ENCODE measurements around the gene TCOF1. TPM values are rescaled to one million over a fixed set of nuclear protein-coding genes. Genes with fewer than 3 reads are reported as not detected.

Gene TCOF1
- total RNA-seq, 1 donor from 2014 or later, result 44.3 TPM

DNA sequence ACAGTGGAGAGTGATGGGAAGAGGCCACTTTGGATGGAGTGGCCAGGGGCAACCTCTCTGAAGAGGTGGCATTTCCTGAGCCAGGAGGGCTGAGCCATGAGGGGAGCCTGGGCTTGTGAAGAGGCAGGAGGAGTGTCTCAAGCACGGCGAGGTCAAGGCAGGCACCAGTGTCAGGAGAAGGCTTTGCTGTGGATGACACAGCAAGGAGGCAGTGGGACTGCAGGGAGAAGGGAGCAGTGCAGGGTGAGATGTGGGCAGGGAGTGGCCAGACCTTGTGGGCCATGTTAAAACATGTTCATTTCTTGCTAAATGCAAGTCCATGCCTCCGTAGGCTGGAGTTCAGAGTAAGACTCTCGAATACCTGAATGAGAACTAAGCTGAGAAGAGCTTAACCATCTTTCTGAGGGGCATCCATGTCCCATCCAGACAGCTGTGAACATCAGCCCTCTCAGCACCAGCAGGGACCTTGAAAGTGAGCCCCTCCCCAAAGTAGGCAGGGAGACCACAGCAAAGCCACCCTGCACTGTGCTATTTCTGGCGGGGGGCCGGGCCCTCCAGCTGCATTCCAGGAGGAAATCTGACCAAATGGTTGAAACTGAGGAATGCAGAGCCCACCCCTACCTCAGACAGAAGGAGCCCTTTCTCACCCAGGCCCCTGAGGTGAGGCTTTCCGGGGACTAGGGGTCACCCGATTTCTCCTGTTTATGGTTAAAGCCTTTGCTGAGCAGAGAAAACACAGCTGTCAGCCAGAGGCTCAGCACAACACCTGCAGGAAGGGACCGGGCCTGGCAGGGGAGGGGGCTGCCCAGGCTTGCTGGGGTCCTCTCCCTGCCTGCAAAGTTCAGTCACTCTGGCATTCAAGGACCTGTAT is 38.6 kb upstream of the TCOF1 start:
- DNase-seq (ENCODE audit: low read depth), result no peak
- H3K4me3 ChIP-seq (ENCODE audit: low read depth, low read length), result no peak overlapping the region
- TF ChIP-seq CTCF (conservative IDR thresholded peaks at IDR 0.05; ENCODE audit: low read depth, low read length), result no peak

DNA sequence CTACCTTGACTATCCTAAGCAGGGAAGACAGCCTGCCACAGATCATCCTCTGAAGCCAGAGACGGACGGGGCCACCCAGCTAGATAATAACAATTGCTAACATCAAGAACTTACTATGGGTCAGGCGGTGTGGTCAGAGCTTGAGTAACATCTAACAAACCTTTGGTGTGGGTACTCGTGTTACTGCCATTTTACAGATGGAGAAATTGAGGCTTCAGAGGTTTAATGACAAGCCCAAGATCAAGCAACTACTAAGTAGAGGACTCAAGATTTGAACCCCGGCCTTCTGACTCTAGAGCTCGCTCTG is 38.1 kb upstream of the TCOF1 start:
- TF ChIP-seq CTCF (conservative IDR thresholded peaks at IDR 0.05; ENCODE audit: low read depth, low read length), result no peak
- no peak for DNase-seq (ENCODE audit: low read depth)
- H3K4me3 ChIP-seq (ENCODE audit: low read depth, low read length), result no peak overlapping the region

- H3K4me3 ChIP-seq (ENCODE audit: low read depth, low read length), result no peak overlapping the region
- peak; percentile 96 for DNase-seq (ENCODE audit: low read depth)
- TF ChIP-seq CTCF (conservative IDR thresholded peaks at IDR 0.05; ENCODE audit: low read depth, low read length), result no peak
These were observed 37.4 kb upstream of the TCOF1 start for GRCh38 chr5:150320044-150320613.

DNA sequence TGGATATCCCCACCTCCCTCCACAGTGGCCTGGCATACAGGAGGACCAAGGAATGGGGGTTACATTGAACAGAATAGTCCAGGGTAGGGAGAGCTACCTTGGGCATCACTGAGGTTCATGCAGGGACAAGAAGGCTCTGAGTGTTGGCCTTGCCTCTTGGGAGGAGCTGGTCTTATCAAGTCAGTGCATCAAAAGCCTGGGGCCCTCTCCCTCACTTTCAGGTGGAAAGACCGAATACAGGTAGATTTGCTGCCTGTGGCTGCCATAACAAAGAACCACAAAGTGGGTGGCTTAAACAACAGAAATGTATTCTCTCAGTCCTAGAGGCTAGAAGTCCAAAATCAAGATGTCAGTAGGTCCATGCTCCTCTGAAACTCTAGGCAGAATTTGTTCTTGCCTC is 36.3 kb upstream of the TCOF1 start:
- no peak overlapping the region for H3K4me3 ChIP-seq (ENCODE audit: low read depth, low read length)
- TF ChIP-seq CTCF (conservative IDR thresholded peaks at IDR 0.05; ENCODE audit: low read depth, low read length), result no peak
- DNase-seq (ENCODE audit: low read depth), result no peak

GRCh38 chr5:150321784-150322183 is 35.7 kb upstream of the TCOF1 start:
- peak; percentile 42 for DNase-seq (ENCODE audit: low read depth)
- no peak overlapping the region for H3K4me3 ChIP-seq (ENCODE audit: low read depth, low read length)
- no peak for TF ChIP-seq CTCF (conservative IDR thresholded peaks at IDR 0.05; ENCODE audit: low read depth, low read length)

DNA sequence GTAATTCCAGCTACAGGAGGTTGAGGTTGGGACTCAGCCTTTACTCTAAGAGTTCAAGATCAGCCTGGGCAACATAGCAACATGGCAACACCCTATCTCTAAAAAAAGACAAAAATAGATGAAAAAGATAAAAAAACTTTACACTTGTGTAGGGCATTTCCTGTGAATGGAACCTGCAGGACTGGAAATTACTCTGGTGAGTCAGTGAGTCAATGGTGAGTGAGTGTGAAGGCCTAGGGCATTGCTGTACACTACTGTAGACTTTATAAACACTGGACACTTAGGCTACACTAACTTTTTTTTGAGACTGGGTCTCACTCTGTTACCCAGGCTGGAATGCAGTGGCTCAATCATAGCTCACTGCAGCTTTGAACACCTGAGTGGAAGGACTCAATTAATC is 35.3 kb upstream of the TCOF1 start:
- TF ChIP-seq CTCF (conservative IDR thresholded peaks at IDR 0.05; ENCODE audit: low read depth, low read length), result no peak
- no peak overlapping the region for H3K4me3 ChIP-seq (ENCODE audit: low read depth, low read length)
- DNase-seq (ENCODE audit: low read depth), result peak; percentile 65

DNA sequence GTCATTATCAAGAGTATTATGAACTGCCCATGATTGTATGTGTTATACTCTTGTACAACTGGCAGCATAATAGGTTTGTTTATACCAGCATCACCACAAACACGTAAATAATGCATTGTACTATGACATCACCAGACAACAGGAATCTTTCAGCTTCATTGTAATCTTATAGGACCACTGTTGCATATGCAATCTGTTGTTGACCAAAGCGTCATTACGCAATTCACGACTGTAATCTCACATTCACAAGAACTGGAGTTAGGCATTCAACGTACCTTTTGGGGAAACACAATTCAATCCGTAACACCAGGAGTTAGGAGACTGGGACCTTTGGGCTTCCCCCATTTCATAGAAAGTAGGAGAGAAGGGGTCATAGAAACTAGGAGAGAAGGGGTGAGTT is 34.4 kb upstream of the TCOF1 start:
- DNase-seq (ENCODE audit: low read depth), result no peak
- no peak overlapping the region for H3K4me3 ChIP-seq (ENCODE audit: low read depth, low read length)
- no peak for TF ChIP-seq CTCF (conservative IDR thresholded peaks at IDR 0.05; ENCODE audit: low read depth, low read length)
